ENCODE results near the gene KRTAP16-1. TPM values are rescaled to one million over a fixed set of nuclear protein-coding genes. Genes with fewer than 3 reads are reported as not detected.

KRTAP16-1 gene
- total and polyA plus RNA-seq, 4 experiments from 2014 or later, result 0.28 TPM; not detected in 3

- Histone ChIP-seq H3K27me3 (ENCODE audit: insufficient read depth, low read length) (no peaks in the 10 kb centered on the region), H3K4me1 (ENCODE audit: insufficient read depth, low read length) (peaks cover 76% of the 10 kb centered on the region), H3K9me3 (ENCODE audit: control insufficient read depth in 1 of 2, low read length in 2 of 2) (no peaks in the 10 kb centered on the region), H3K27ac (ENCODE audit: low read depth, low read length) (no peak overlapping the region), H3K4me3 (ENCODE audit: low read length in 2 of 2) (no peak overlapping the region), H3K36me3 (ENCODE audit: insufficient read depth, low read length) (no peaks in the 10 kb centered on the region)
- intact Hi-C loops (cut with micrococcal nuclease), result no loop called here
- Mint-ChIP-seq H3K9me3 (peaks cover 0 to 4% (median 0%) of the 10 kb centered on the region in 8 donors), H3K27me3 (no peaks in the 10 kb centered on the region), H3K27ac (peak overlapping the region in 3 of 7 donors; percentile 65 to 84 (median 80)), H3K4me3 (peak overlapping the region in 1 of 8 donors; percentile 46), H3K4me1 (peaks cover 25 to 74% (median 50%) of the 10 kb centered on the region in 4 donors), H3K36me3 (no peaks in the 10 kb centered on the region)
- POLR2A ChIA-PET (ENCODE audit: partially characterized antibody), result no interaction called here
- CTCF ChIA-PET (ENCODE audit: partially characterized antibody), result no interaction called here
- no peak for DNase-seq
Measured at GRCh38 chr17:41325611-41326010, 16.5 kb upstream of the KRTAP16-1 start.

GRCh38 chr17:41325126-41325525 lies 16.0 kb upstream of the KRTAP16-1 start:
- Histone ChIP-seq H3K9me3 (ENCODE audit: control insufficient read depth in 1 of 2, low read length in 2 of 2) (no peaks in the 10 kb centered on the region), H3K36me3 (ENCODE audit: insufficient read depth, low read length) (no peaks in the 10 kb centered on the region), H3K27ac (ENCODE audit: low read depth, low read length) (no peak overlapping the region), H3K27me3 (ENCODE audit: insufficient read depth, low read length) (no peaks in the 10 kb centered on the region), H3K4me1 (ENCODE audit: insufficient read depth, low read length) (peaks cover 76% of the 10 kb centered on the region), H3K4me3 (ENCODE audit: low read length in 2 of 2) (no peak overlapping the region)
- POLR2A ChIA-PET (ENCODE audit: partially characterized antibody), result no interaction called here
- no peaks in the 10 kb centered on the region for H3K36me3 Mint-ChIP-seq
- CTCF ChIA-PET (ENCODE audit: partially characterized antibody), result no interaction called here
- H3K27me3 Mint-ChIP-seq, result no peaks in the 10 kb centered on the region
- no peak for DNase-seq
- peaks cover 25 to 76% (median 52%) of the 10 kb centered on the region in 4 donors for H3K4me1 Mint-ChIP-seq
- peak overlapping the region in 1 of 8 donors; percentile 15 for H3K4me3 Mint-ChIP-seq
- peak overlapping the region in 2 of 7 donors; percentile 52 to 83 for H3K27ac Mint-ChIP-seq
- intact Hi-C loops (cut with micrococcal nuclease), result no loop called here
- peaks cover 0 to 7% (median 0%) of the 10 kb centered on the region in 8 donors for H3K9me3 Mint-ChIP-seq

- H3K27me3 ChIP-seq (ENCODE audit: insufficient read depth, low read length), result no peaks in the 10 kb centered on the region
- intact Hi-C loops (cut with micrococcal nuclease), result loop anchor here (5.0 kb wide), 4 partner anchors 173 to 522 kb away; partner anchors contain the start of gene KRTAP4-16
- peaks cover 0 to 14% (median 5%) of the 10 kb centered on the region in 8 donors for H3K9me3 Mint-ChIP-seq
- H3K27me3 Mint-ChIP-seq, result no peaks in the 10 kb centered on the region
- no peaks in the 10 kb centered on the region for H3K36me3 ChIP-seq (ENCODE audit: insufficient read depth, low read length)
- H3K27ac Mint-ChIP-seq, result peak overlapping the region; percentile 7 to 92 (median 77)
- H3K4me3 Mint-ChIP-seq, result peak overlapping the region in 2 of 8 donors; percentile 35 to 46
- no peaks in the 10 kb centered on the region for H3K9me3 ChIP-seq (ENCODE audit: control insufficient read depth in 1 of 2, low read length in 2 of 2)
- H3K4me3 ChIP-seq (ENCODE audit: low read length in 2 of 2), result no peak overlapping the region
- DNase-seq, result no peak
- CTCF ChIA-PET (ENCODE audit: partially characterized antibody), result interaction anchor here (1.1 to 5.2 kb wide), 6 partner anchors 10 to 361 kb away, joined by 3 to 55 read pairs (median 25); partner anchors contain the start of gene KRTAP16-1
- H3K36me3 Mint-ChIP-seq, result no peaks in the 10 kb centered on the region
- H3K4me1 ChIP-seq (ENCODE audit: insufficient read depth, low read length), result peaks cover 74% of the 10 kb centered on the region
- H3K27ac ChIP-seq (ENCODE audit: low read depth, low read length), result no peak overlapping the region
- peaks cover 25 to 72% (median 52%) of the 10 kb centered on the region in 4 donors for H3K4me1 Mint-ChIP-seq
- POLR2A ChIA-PET (ENCODE audit: partially characterized antibody), result interaction anchor here (0.6 to 6.7 kb wide), 3 partner anchors 15 to 18 kb away, joined by 3 to 59 read pairs (median 6); partner anchors contain the start of gene KRTAP16-1
Measured at GRCh38 chr17:41324180-41325075, 15.3 kb upstream of the KRTAP16-1 start.

GRCh38 chr17:41322903-41323895 lies 14.1 kb upstream of the KRTAP16-1 start:
- Mint-ChIP-seq H3K27ac (peak overlapping the region; percentile 85 to 92 (median 85)), H3K36me3 (peaks cover 2 to 3% of the 10 kb centered on the region in 2 donors), H3K4me1 (peaks cover 25 to 63% (median 47%) of the 10 kb centered on the region in 4 donors), H3K27me3 (no peaks in the 10 kb centered on the region), H3K9me3 (peaks cover 0 to 20% (median 6%) of the 10 kb centered on the region in 8 donors), H3K4me3 (peak overlapping the region in 2 of 8 donors; percentile 26 to 38)
- ChIA-PET CTCF (ENCODE audit: partially characterized antibody) (interaction anchor here (0.8 to 5.2 kb wide), 63 partner anchors 8 to 467 kb away, joined by 3 to 55 read pairs (median 4); partner anchors contain the start of genes KRT36, KRTAP16-1, KRTAP29-1 and KRTAP4-11), POLR2A (ENCODE audit: partially characterized antibody) (interaction anchor here (0.8 to 6.7 kb wide), 13 partner anchors 9 to 366 kb away, joined by 3 to 59 read pairs (median 4); partner anchors contain the start of gene KRTAP16-1)
- no peaks in the 10 kb centered on the region for H3K9me3 ChIP-seq (ENCODE audit: control insufficient read depth in 1 of 2, low read length in 2 of 2)
- intact Hi-C loops (cut with micrococcal nuclease), result loop anchor here (2.0 to 5.0 kb wide), 8 partner anchors 16 to 521 kb away; partner anchors contain the start of gene KRTAP4-16
- H3K4me3 ChIP-seq (ENCODE audit: low read length in 2 of 2), result no peak overlapping the region
- H3K4me1 ChIP-seq (ENCODE audit: insufficient read depth, low read length), result peaks cover 61% of the 10 kb centered on the region
- H3K27ac ChIP-seq (ENCODE audit: low read depth, low read length), result no peak overlapping the region
- H3K36me3 ChIP-seq (ENCODE audit: insufficient read depth, low read length), result no peaks in the 10 kb centered on the region
- DNase-seq, result no peak
- H3K27me3 ChIP-seq (ENCODE audit: insufficient read depth, low read length), result no peaks in the 10 kb centered on the region

- POLR2A ChIA-PET (ENCODE audit: partially characterized antibody), result interaction anchor here (0.8 to 6.7 kb wide), 13 partner anchors 10 to 367 kb away, joined by 3 to 59 read pairs (median 4); partner anchors contain the start of gene KRTAP16-1
- H3K9me3 ChIP-seq (ENCODE audit: control insufficient read depth in 1 of 2, low read length in 2 of 2), result no peaks in the 10 kb centered on the region
- Mint-ChIP-seq H3K4me1 (peaks cover 23 to 58% (median 45%) of the 10 kb centered on the region in 4 donors), H3K27me3 (no peaks in the 10 kb centered on the region), H3K36me3 (peaks cover 2 to 3% of the 10 kb centered on the region in 2 donors), H3K27ac (peak overlapping the region; percentile 85 to 92 (median 85)), H3K9me3 (peaks cover 0 to 20% (median 6%) of the 10 kb centered on the region in 8 donors), H3K4me3 (peak overlapping the region in 1 of 8 donors; percentile 67)
- peak; percentile 39 to 65 (median 61) for DNase-seq
- no peaks in the 10 kb centered on the region for H3K27me3 ChIP-seq (ENCODE audit: insufficient read depth, low read length)
- CTCF ChIA-PET (ENCODE audit: partially characterized antibody), result interaction anchor here (0.7 to 5.2 kb wide), 64 partner anchors 9 to 857 kb away, joined by 3 to 55 read pairs (median 4); partner anchors contain the start of genes KRT36, KRTAP16-1, KRTAP29-1 and KRTAP4-11
- no peak overlapping the region for H3K27ac ChIP-seq (ENCODE audit: low read depth, low read length)
- intact Hi-C loops (cut with micrococcal nuclease), result loop anchor here (2.0 to 5.0 kb wide), 8 partner anchors 17 to 520 kb away; partner anchors contain the start of gene KRTAP4-16
- H3K4me3 ChIP-seq (ENCODE audit: low read length in 2 of 2), result no peak overlapping the region
- H3K36me3 ChIP-seq (ENCODE audit: insufficient read depth, low read length), result no peaks in the 10 kb centered on the region
- peaks cover 52% of the 10 kb centered on the region for H3K4me1 ChIP-seq (ENCODE audit: insufficient read depth, low read length)
Measured at GRCh38 chr17:41322094-41322902, 13.2 kb upstream of the KRTAP16-1 start.

- DNase-seq, result no peak
- ChIA-PET POLR2A (ENCODE audit: partially characterized antibody) (interaction anchor here (6.7 kb wide), 1 partner anchor 10 kb away, joined by 59 read pairs; the partner anchor contains the start of gene KRTAP16-1), CTCF (ENCODE audit: partially characterized antibody) (interaction anchor here (0.6 kb wide), 1 partner anchor 198 kb away, joined by 3 read pairs; no protein-coding TSS in a partner anchor)
- Histone ChIP-seq H3K36me3 (ENCODE audit: insufficient read depth, low read length) (no peaks in the 10 kb centered on the region), H3K4me1 (ENCODE audit: insufficient read depth, low read length) (peaks cover 15% of the 10 kb centered on the region), H3K4me3 (ENCODE audit: low read length in 2 of 2) (no peak overlapping the region), H3K9me3 (ENCODE audit: control insufficient read depth in 1 of 2, low read length in 2 of 2) (no peaks in the 10 kb centered on the region), H3K27ac (ENCODE audit: low read depth, low read length) (no peak overlapping the region), H3K27me3 (ENCODE audit: insufficient read depth, low read length) (no peaks in the 10 kb centered on the region)
- H3K27ac Mint-ChIP-seq, result peak overlapping the region in 1 of 7 donors; percentile 55
- peaks cover 0 to 20% (median 6%) of the 10 kb centered on the region in 8 donors for H3K9me3 Mint-ChIP-seq
- no peaks in the 10 kb centered on the region for H3K27me3 Mint-ChIP-seq
- H3K4me3 Mint-ChIP-seq, result no peak overlapping the region
- H3K36me3 Mint-ChIP-seq, result peaks cover 2 to 3% of the 10 kb centered on the region in 2 donors
- intact Hi-C loops (cut with micrococcal nuclease), result no loop called here
- peaks cover 8 to 27% (median 17%) of the 10 kb centered on the region in 4 donors for H3K4me1 Mint-ChIP-seq
Measured at GRCh38 chr17:41318231-41318630, 9.1 kb upstream of the KRTAP16-1 start.
